Skeletal muscle tissue (tissue), 4 donors: ENCODE results near the gene OCLN. TPM values are rescaled to one million over a fixed set of nuclear protein-coding genes. Genes with fewer than 3 reads are reported as not detected.
"Not testable (repeated sequence)": the region's sequence is repeated elsewhere in the genome, so short reads cannot be mapped to it uniquely, and the experiment has no call there.

ENCODE experiments used
- H3K27ac ChIP-seq: one replicate; pipeline ENCODE4 v1.7.0; 2013; ENCODE audit warnings: mild to moderate bottlenecking, low read depth, low read length, inconsistent platforms
- H3K27me3 ChIP-seq, 3 donors: one replicate each; pipeline ENCODE4 v1.7.0; 2013; ENCODE audit warnings: low read length in 3 of 3; ENCODE audit not compliant: control insufficient read depth in 3 of 3, insufficient read depth in 3 of 3
- H3K36me3 ChIP-seq, 3 donors: one replicate each; pipeline ENCODE4 v1.7.0; 2013; ENCODE audit warnings: low read length in 3 of 3; ENCODE audit not compliant: control insufficient read depth in 3 of 3, insufficient read depth in 3 of 3
- H3K4me1 ChIP-seq, 3 donors: one replicate each; pipeline ENCODE4 v1.7.0; 2013; ENCODE audit warnings: low read length in 3 of 3, mild to moderate bottlenecking in 3 of 3; ENCODE audit not compliant: control insufficient read depth in 3 of 3, insufficient read depth in 3 of 3
- H3K4me3 ChIP-seq, 3 donors: one replicate each; pipeline ENCODE4 v1.7.0; 2013; ENCODE audit warnings: low read length in 3 of 3
- H3K9ac ChIP-seq, 3 donors: one replicate each; pipeline ENCODE4 v1.7.0; 2013; ENCODE audit warnings: low read length in 3 of 3, mild to moderate bottlenecking in 3 of 3, moderate library complexity in 2 of 3, low read depth in 1 of 3
- H3K9me3 ChIP-seq, 3 donors: one replicate each; pipeline ENCODE4 v1.7.0; 2013; ENCODE audit warnings: low read length in 3 of 3; ENCODE audit not compliant: control insufficient read depth in 3 of 3
- total RNA-seq: library from RNA; depleted of rRNA; stranded (reverse); fragments of >200 nt; gene quantifications from one replicate; pipeline ENCODE4 v1.2.3, GENCODE V29; 2014
- donor health status: Osteomylitis.

OCLN gene
- total RNA-seq, 1 donor from 2014 or later: 0.52 TPM

DNA sequence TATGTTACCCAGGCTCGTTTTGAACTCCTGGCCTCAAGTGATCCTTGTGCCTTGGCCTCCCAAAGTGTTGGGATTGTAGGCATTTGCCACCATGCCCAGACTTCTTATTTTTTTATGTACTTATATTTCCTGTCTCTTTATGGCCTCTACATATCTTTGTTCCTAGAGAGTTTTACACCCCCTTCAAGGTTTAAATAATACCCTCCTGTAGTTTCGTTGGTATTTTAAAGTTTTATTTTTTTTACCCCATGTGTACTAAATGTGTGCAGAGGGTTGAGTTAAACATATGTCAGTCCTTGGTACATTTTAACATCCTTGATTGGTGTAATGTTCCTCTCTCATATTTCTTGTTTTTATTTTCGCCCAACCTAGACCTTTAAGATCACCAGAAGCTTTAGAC lies 29.4 kb downstream of the OCLN start:
- Histone ChIP-seq H3K27ac (no peak overlapping the region), H3K4me3 (no peak overlapping the region), H3K9me3 (no peaks in the 10 kb centered on the region), H3K27me3 (no peaks in the 10 kb centered on the region), H3K9ac (no peak overlapping the region), H3K36me3 (no peaks in the 10 kb centered on the region), H3K4me1 (no peaks in the 10 kb centered on the region)

- Histone ChIP-seq H3K4me1 (no peaks in the 10 kb centered on the region), H3K4me3 (no peak overlapping the region), H3K9ac (no peak overlapping the region), H3K36me3 (no peaks in the 10 kb centered on the region), H3K9me3 (no peaks in the 10 kb centered on the region), H3K27me3 (peaks cover 0 to 3% (median 0%) of the 10 kb centered on the region in 3 donors), H3K27ac (no peak overlapping the region)
These were observed 32.9 kb downstream of the OCLN start for GRCh38 chr5:69525490-69525889.

GRCh38 chr5:69526660-69527059 lies 34.1 kb downstream of the OCLN start:
- Histone ChIP-seq H3K9me3 (no peaks in the 10 kb centered on the region), H3K9ac (no peak overlapping the region), H3K36me3 (no peaks in the 10 kb centered on the region), H3K4me1 (no peaks in the 10 kb centered on the region), H3K27ac (no peak overlapping the region), H3K4me3 (no peak overlapping the region), H3K27me3 (peaks cover 0 to 3% (median 0%) of the 10 kb centered on the region in 3 donors)

- Histone ChIP-seq H3K27me3 (peaks cover 0 to 3% (median 0%) of the 10 kb centered on the region in 3 donors), H3K4me1 (no peaks in the 10 kb centered on the region), H3K36me3 (no peaks in the 10 kb centered on the region), H3K27ac (no peak overlapping the region), H3K9ac (no peak overlapping the region), H3K9me3 (no peaks in the 10 kb centered on the region), H3K4me3 (no peak overlapping the region)
These were observed 34.7 kb downstream of the OCLN start for GRCh38 chr5:69527128-69527770.

DNA sequence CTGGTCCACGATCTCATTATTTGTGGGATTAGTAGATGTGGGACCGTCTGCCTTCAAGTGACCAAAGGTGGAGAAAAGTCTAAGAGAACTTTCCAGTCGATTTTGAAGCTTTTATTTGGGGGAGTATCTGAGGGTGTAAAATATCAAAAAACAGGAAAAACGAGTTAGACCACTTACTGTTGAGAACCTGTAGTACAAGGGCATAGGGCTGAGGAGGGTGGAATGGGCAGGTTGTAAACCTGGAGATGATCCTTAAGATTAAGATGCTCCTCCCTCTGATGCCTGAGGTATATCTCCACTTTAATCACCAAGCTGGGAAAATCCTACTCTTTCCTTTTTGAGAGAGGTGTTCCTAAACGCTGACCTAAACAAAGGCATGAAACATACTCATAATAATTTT lies 35.4 kb downstream of the OCLN start:
- Histone ChIP-seq H3K27ac (no peak overlapping the region), H3K9ac (no peak overlapping the region), H3K4me1 (no peaks in the 10 kb centered on the region), H3K36me3 (no peaks in the 10 kb centered on the region), H3K9me3 (no peaks in the 10 kb centered on the region), H3K27me3 (peaks cover 0 to 3% (median 0%) of the 10 kb centered on the region in 3 donors), H3K4me3 (no peak overlapping the region)

DNA sequence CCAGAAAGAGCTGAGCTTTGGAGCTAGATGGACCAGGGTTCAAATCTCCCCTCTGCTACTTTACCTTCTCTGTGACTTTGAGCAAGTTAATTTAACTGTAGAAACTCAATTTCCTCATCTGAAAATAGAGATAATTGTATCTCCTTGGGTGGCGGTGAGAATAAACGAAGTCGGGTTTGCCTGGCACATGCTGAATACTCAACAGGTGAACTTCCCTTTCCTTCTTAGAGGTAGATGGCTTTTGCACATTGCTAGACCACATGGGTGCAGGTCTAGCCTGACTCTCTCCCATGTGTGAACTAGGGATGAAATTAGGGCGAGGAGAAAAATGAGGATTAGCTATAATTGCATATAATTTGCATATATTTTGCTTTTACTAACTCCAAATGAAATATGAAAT lies 36.0 kb downstream of the OCLN start:
- H3K9ac ChIP-seq: no peak overlapping the region
- no peak overlapping the region for H3K27ac ChIP-seq
- H3K36me3 ChIP-seq: no peaks in the 10 kb centered on the region
- no peaks in the 10 kb centered on the region for H3K4me1 ChIP-seq
- H3K27me3 ChIP-seq: peaks cover 0 to 3% (median 0%) of the 10 kb centered on the region in 3 donors
- H3K9me3 ChIP-seq: no peaks in the 10 kb centered on the region
- H3K4me3 ChIP-seq: no peak overlapping the region

DNA sequence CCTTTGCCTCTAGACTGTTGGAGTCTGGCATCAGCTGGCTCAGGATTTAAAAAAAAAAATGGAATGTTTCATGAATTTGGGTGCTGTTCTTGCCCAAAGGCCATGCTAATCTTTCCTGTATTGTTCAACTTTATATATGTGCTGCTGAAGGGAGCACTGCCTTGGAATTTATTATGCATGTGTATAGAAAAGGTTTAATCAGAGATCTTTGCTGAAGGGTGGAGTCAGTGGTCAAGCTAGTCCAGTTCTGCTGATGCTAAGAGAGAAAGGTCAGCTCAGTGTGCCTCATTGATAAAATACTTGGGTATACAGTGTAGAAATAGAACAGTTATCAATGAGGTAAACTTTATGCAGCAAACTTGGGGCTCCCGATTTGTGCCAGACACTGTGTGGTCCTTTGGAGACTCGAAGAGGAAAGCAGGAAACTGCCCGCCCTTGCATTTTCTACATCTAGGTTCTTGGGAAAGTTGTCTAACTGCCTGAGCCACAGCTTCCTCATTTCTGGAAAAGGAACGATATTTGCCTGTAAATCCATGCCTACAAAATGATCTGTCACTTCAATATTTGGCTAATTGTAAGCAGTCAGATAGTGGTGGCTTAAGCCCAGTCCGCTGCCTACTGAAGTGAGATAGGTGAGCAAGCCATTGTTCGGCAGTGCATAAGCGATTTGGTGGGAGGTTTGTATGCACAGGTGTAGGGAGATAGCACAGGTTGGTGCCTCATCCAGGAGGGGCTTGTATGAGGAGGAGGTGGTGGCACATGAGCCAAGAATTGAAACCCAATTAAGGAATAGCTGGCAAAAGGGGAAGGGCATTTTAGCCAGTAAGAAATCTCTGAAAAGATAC lies 38.2 kb downstream of the OCLN start:
- Histone ChIP-seq H3K9ac (no peak overlapping the region), H3K36me3 (no peaks in the 10 kb centered on the region), H3K27ac (no peak overlapping the region), H3K9me3 (no peaks in the 10 kb centered on the region), H3K4me1 (no peaks in the 10 kb centered on the region), H3K4me3 (no peak overlapping the region), H3K27me3 (peaks cover 0 to 3% (median 0%) of the 10 kb centered on the region in 3 donors)

GRCh38 chr5:69531406-69531801 lies 38.8 kb downstream of the OCLN start:
- H3K4me1 ChIP-seq: no peaks in the 10 kb centered on the region
- H3K27me3 ChIP-seq: peaks cover 0 to 3% (median 0%) of the 10 kb centered on the region in 3 donors
- no peaks in the 10 kb centered on the region for H3K36me3 ChIP-seq
- H3K4me3 ChIP-seq: no peak overlapping the region
- no peak overlapping the region for H3K9ac ChIP-seq
- H3K9me3 ChIP-seq: no peaks in the 10 kb centered on the region
- H3K27ac ChIP-seq: no peak overlapping the region

- H3K27me3 ChIP-seq, H3K36me3 ChIP-seq, H3K4me1 ChIP-seq, H3K9ac ChIP-seq, H3K27ac ChIP-seq, H3K4me3 ChIP-seq, H3K9me3 ChIP-seq: not testable (repeated sequence)
These were observed 45.3 kb downstream of the OCLN start for GRCh38 chr5:69537911-69538310.

DNA sequence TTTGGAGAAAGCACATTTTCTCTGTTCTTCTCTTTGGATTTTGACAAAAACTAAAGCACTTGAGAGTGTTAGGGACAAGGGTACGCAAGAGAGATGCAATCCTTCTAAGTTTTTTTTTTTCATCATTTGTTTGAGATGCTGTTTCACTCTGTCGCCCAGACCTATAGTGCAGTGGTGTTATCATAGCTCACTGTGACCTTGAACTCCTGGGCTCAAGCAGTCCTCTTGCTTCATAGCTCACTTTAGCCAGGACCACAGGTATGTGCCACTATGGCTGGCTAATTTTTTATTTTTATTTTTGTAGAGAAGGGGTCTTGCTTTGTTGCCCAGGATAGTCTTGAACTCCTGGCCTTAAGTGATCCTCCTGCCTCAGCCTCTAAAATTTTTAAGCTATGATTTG lies 46.1 kb downstream of the OCLN start:
- H3K36me3 ChIP-seq, H3K27me3 ChIP-seq, H3K4me1 ChIP-seq, H3K4me3 ChIP-seq, H3K9me3 ChIP-seq, H3K9ac ChIP-seq, H3K27ac ChIP-seq: not testable (repeated sequence)
